Measurements from ENCODE around the gene DENND4B.

The DENND4B gene

GRCh38 chr1:153880024-153880423 lies 66.5 kb downstream of the DENND4B start:
- TF ChIP-seq CTCF (IDR thresholded peaks at IDR 0.05; ENCODE audit: low read depth, low read length): no peak
- Histone ChIP-seq H3K27me3 (ENCODE audit: insufficient read depth, low read depth, severe bottlenecking) (no peaks in the 10 kb centered on the region), H3K27ac (no peak overlapping the region), H3K36me3 (peaks cover 39% of the 10 kb centered on the region), H3K4me3 (ENCODE audit: low read depth, low read length) (no peak overlapping the region), H3K9me3 (ENCODE audit: severe bottlenecking) (no peaks in the 10 kb centered on the region)
- DNase-seq: no peak
